ENCODE results near the gene C5AR1.

C5AR1 gene

GRCh38 chr19:47371261-47371660 lies 61.6 kb downstream of the C5AR1 start:
- no peak for DNase-seq

All from CD4-positive, alpha-beta T cell treated with Interleukin-4 for 4 hours (primary cell).